D341Med (cell line): ENCODE data around the gene YIPF4.
A peak's percentile ranks its signal among the peaks of the same experiment; 100 is the strongest.
"Not testable (repeated sequence)": the region's sequence is repeated elsewhere in the genome, so short reads cannot be mapped to it uniquely, and the experiment has no call there.

Experiments
- DNase-seq: peaks from one replicate; pipeline ENCODE4 v3.0.0; 2012; ENCODE audit warnings: low spot score

Gene YIPF4

DNA sequence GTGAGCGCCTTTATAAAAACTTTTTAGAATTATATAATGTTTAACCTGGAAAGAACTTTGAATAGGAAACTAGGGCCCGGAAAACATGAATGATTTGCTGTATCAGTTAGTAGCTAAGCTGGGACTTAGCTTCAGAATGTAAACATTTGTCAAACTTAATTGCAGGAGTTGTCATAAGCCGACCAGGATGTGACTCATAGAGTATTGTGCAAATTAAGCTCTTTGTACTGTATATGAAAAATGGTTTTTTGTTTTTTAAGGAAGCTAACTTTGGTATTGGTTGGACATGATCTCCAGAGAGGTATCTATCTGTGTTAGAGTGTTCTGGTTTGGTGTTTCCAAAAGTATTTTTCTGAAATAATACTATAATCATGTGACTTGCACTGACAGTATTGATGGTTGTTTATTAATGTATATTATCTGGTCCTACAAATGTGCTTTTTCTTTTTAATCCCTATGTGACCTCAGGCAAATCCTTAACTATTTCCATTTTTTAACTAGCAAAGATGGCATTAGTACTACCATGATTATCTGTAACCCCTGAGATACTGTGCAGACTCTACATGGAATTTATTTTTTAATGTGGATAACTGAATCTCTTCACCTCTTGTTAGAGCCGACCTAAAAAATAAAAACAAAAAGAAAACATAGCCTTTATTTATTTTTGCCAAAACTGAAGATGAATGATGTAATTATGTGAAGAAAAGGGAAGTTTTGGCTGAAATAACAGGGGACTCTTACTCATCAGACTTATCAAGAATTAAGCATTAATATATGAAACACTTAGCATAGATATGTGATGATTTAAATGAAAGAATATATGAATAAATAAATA is 11.7 kb downstream of the YIPF4 start:
- no peak for DNase-seq

DNA sequence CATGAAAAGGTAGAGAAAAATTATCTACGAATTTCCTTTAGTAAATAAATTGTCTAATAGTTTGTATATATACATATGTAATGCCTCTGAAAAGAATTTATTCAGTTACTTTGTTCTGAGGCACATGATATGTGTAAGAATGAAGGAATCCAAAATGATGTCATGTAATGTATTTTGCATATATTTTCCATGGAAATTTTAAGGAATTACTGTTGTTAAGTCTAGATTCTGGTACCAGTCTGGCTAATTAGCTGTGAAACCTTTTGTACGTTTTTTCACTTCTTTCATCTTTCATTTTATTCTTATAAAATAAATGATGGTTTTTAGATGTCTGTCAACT is 12.3 kb downstream of the YIPF4 start:
- no peak for DNase-seq

DNA sequence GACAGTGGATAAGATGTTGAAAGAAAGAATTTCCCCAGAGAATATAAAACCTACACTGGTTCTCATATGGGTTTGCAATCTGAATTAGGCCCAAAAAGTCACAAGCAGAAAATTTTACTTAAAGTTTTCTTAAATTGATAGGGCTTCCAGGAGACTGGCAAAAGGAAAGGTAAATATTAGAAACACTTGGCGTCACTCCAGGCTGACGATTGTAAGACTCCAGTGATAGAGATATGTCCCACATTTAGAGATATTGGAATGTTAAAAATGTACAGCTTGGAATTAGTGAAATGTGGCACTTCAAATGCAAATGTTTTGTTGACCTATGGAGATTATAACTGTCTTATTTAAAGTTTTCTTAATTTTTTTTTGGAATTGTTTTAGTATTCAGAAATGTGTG is 14.0 kb downstream of the YIPF4 start:
- DNase-seq = no peak

DNA sequence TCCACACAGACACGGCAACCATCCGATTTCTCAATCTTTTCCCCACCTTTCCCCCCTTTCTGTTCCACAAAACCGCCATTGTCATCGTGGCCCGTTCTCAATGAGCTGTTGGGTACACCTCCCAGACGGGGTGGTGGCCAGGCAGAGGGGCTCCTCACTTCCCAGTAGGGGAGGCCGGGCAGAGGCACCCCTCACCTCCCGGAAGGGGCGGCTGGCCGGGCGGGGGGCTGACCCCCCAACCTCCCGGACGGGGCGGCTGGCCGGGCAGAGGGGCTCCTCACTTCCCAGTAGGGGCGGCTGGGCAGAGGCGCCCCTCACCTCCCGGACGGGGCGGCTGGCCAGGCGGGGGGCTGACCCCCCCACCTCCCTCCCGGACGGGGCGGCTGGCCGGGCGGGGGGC is 15.8 kb downstream of the YIPF4 start:
- DNase-seq = not testable (repeated sequence)

DNA sequence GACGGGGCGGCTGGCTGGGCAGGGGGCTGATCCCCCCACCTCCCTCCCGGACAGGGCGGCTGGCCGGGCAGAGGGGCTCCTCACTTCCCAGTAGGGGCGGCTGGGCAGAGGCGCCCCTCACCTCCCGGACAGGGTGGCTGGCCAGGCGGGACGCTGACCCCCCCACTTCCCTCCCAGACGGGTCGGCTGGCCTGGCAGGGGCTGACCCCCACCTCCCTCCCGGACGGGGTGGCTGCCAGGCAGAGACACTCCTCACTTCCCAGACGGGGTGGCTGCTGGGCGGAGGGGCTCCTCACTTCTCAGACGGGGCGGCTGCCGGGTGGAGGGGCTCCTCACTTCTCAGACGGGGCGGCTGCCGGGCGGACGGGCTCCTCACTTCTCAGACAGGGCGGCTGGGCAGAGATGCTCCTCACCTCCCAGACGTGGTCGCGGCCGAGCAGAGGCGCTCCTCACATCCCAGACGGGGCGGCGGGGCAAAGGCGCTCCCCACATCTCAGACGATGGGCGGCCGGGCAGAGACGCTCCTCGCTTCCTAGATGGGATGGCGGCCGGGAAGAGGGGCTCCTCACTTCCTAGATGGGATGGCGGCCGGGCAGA is 16.4 kb downstream of the YIPF4 start:
- DNase-seq = not testable (repeated sequence)

DNA sequence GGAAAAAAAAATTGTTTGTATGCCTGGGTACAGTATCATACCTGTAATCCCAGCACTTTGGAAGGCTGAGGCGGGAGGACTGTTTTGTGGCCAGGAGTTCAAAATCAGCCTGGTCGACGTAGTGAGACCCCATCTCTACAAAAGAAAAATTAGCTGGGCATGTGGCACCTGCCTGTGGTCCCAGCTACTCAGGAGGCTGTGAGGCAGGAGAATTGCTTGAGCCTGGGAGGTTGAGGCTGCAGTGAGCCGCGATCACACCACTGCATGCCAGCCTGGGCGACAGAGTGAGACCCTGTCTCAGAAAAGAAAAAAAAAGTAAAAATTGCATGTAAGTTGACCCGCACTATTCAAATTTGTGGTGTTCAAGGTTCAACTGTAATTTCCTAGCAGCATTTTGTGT is 32.9 kb downstream of the YIPF4 start:
- DNase-seq = no peak

DNA sequence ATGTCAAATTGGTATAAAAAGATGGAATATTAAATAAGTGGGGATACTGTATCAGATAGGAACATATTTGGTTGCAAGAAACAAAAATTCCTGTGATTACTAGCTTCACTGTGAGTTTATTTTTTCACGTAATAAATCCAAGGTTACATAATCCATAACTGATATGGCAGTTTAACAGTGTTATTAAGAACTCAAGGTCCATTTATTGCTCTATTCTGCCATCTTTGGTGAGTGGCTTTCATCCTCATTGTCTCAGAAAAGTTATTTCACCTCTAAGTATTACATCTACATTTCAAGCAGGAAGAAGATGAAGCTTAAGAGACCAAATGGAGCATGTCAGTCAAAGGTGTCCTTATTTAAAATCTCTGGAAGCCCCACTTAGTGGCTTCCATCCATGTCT is 37.2 kb downstream of the YIPF4 start:
- no peak for DNase-seq

DNA sequence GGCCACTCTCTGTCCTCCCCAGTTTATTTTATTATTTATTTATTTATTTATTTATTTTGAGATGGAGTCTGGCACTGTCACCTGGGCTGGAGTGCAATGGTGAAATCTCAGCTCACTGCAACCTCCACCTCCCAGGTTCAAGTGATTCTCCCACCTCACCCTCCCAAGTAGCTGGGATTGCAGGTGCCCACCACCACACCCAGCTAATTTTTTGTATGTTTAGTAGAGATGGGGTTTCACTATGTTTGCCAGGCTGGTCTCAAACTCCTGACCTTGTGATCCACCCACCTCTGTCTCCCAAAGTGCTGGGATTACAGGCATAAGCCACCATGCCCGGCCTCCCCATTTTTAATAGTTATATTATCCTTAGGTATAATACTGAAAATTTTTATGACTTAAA is 51.0 kb downstream of the YIPF4 start:
- DNase-seq = not testable (repeated sequence)

DNA sequence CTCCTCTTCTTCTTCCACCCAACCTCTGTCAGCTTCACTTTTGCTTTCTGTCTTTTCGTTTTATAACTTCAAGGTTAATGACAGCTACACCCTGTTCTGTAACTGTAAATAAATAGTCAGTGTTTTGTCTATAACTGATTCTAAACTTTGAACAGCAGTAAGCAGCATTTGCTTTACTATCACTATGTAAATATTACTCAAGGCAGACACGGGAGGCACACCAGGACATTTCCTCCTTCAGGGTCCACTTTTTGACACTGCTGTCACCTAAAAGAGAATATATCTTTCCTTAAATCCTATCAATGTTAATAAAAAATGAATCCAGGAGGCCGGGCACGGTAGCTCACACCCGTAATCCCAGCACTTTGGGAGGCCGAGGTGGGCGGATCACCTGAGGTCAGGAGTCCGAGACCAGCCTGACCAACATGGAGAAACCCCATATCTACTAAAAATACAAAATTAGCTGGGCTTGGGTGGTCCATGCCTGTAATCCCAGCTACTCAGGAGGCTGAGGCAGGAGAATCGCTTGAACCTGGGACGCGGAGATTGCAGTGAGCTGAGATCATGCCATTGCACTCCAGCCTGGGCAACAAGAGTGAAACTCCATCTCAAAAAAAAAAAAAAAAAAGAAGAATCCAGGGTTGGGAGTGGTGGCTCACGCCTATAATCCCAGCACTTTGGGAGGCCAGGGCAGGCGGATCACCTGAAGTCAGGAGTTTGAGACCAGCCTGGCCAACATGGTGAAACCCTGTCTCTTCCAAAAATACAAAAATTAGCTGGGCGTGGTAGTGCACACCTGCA is 51.7 kb downstream of the YIPF4 start:
- DNase-seq = not testable (repeated sequence)

DNA sequence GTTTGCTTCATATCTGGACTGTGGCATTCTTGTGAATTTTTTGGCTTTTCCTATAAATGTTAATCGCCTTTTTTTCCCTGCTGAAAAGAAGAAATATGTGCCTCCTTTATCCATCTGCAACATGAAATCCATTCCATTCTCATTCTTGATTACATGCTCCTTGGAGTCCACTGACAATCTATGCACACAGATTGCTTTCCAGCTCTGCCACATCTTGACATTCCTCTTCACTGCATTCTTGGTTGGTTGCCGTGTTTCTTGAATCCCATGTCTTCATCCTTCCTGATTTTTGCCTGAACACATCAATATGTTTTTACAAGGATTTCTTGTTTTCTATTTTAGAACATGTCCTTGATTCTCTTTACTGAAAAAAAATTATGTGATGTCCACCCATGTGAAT is 52.4 kb downstream of the YIPF4 start:
- DNase-seq = no peak

DNA sequence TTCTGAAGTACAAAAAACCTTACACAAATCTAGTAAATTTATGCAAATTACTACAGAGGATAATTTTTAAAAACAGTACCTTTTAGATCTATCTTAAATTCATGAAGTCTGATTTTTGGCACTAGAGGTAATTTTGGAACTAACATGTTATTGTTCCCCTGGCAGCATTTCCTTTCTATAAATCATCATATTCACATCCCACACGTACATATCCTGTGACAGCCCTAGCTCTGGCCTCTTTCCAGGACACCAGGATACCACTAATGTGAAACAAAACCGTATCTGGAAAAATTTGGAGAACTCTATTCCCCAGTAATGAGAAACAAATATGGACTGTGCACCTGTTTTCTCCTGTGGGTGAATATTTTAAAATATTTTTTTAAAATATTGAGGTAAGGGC is 65.1 kb downstream of the YIPF4 start:
- no peak for DNase-seq

DNA sequence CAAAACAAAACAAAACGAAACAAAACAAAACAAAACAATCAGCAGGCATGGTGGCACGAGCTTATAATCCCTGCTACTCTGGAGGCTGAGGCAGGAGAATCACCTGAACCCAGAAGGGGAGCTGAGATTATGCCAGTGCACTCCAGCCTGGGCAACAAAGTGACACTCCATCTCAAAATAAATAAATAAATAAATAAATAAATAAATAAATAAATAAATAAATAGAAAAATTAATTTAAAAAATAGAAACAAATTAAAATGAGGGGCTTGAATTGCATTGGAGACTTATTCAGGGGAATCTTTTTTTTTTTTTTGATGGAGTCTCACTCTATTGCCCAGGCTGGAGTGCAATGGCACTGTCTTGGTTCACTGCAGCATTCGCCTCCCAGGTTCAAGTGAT is 73.1 kb downstream of the YIPF4 start:
- not testable (repeated sequence) for DNase-seq

DNA sequence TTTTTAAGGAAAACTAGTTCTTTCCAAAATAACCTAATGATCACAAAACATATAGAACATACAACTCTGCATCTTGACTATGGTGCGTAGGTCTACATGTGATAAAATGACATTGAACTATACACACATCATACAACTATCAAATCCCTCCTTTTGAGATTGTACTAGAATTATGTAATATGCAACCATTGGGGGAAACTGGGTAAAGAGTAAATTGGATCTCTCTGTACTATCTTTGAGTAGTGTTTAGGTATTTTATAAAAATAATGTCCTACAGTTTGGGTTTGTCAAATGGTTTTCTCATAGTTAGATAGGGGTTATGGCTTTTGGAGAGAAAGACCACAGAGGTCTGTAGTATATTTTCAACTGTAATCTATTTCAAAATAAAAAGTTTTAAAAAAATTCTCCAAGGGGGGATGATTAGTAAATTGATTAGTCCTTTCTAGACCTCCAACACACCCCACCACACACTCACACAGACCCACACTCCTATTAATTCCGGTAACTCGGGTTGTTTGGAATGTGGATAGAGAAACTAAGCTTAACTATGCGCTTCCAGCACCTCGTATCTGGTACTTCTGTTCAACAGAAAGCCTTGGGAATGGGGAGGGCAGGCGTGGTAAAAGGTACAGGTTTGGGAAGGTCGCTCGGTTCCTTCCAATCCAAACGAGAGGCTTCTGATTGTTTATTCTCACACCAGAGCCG is 78.4 kb downstream of the YIPF4 start:
- DNase-seq = no peak

DNA sequence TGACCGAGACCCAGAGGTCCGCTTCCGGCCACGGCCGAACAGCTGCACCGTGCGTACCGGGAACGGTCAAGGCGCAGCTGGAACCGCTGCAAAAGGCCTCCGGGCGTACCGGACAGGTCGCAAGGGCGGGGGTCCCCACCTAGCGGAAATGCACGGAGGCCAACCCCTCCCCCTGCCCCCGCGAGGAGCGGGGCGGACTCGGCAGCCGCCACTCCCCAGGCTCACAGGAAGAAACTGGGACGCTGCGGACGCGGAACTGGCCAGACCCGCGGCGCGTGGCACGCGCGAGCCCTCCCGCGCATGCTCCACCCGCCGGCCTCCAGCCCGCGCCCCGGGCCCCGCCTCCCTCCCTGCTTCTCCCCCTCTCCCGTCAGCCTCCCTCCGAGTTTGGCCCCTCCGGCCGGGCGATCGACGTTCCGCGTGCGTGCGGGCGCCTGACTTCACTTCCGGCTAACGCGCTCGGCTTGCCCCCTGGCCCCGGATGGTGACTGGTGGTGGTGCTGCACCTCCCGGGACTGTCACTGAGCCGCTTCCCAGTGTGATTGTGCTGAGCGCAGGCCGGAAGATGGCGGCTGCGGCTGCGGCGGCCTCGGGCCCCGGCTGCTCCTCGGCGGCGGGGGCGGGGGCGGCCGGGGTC is 79.1 kb downstream of the YIPF4 start, which contains the start of gene BIRC6:
Gene BIRC6 (plus strand): TSS at position 343 of the 637 bp plus-strand sequence. CDS start 139 bp downstream, at position 482.
- DNase-seq = peak; percentile 96

DNA sequence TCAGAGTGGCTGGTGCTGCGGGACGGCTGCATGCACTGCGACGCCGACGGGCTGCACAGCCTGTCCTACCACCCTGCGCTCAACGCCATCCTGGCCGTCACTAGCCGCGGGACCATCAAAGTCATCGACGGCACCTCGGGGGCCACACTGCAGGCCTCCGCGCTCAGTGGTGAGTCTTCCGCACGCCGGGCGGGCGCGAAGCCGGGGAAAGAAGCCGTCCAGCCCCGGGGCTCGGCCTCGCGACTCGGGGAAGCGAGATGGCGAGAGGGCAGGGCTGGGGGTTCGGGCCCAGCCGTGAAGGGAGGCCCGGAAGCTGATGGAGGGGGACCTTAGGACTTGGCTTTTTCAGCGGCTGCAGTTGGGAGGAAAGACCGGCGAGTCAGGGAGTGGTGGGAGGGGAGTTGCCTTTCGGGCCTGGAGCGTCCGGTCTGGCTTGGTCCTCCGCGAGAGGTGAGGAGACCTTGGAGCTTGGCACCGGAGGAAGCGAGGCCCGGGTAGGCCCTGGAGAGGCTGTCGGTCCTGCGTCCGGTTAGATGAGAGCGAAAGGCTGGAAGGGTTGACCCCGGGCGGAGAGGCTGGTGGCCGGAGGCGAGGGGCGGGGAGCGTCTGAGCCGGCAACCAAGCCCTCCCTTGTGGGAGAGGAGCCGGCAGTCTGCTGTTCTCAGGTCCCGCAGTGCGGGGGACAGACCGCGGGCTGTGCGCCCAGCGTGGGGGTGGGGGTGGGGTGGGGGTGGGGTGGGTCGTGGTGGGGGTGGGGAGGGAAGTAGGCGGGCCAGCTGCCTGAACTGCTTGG is 79.8 kb downstream of the YIPF4 start:
- peak; percentile 46 for DNase-seq

DNA sequence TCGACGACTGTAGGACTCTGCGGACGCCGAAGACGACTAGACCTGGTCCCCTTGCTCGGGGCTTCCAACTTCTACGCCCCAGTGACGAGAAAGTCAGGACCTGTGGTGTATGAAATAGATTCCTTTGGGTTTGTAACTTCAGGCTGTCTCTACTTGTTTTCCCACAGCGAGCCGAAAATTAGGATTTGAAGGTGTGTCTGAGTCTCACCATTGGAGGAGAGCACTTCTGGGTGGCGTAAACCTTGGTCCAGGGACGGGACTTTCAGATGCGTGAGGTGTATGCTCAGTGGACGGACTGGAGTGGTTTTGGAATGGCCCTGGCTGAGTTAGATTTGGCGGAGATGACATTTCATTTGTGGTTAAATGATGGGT is 80.4 kb downstream of the YIPF4 start:
- no peak for DNase-seq

DNA sequence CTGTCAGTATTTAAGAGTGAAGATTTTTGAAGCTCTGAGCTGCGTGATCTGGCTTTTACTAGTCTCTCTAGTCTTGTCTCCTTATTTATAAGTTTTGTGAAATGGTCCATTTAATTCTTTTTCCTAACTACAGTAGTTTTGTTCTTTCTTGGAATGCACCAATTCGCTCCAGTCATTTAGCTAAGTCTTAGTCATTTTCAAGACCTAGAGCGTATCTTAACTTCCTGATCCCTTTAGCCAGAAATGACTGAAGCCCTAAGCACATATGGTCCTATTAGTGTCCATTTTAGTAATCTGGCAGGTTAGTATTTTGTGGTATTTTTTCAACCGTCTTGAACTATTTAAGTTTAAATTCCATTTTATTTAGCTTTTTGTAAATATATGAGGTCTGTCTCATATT is 82.7 kb downstream of the YIPF4 start:
- no peak for DNase-seq

DNA sequence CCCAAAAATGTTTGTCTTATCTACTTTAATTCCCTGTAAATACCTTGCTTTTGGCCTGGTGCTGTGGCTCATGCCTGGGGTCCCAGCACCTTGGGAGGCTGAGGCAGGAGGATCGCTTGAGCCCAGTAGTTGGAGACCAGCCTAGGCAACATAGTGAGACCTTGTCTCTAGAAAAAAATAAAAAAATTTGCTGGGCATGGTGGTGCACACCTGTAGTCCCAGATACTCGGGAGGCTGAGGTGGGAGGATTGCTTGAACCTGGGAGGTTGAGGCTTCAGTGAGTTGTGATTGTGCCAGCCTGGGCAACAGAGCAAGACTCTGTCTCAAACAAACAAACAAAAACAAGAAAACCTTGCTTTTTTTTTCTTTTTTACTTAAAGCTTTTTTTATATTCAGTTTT is 85.3 kb downstream of the YIPF4 start:
- not testable (repeated sequence) for DNase-seq

DNA sequence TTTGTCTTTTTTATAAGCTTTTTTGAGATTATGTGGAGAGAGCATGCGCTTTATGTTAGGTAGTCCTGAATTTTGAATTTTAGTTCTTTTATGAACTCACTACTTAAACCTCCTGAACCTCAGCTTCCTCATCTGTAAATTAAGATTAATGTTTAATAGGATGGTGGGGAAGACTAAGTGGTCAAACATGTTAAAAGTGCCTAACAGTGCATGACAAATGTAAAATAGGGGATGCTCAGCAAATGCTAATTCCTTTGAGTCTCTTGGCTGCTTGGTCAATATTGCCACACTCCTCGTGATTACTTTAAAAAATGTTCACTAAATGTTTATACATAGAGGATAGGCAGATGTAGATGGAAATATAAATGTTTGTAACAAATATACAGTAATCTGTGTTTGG is 85.9 kb downstream of the YIPF4 start:
- DNase-seq = no peak

DNA sequence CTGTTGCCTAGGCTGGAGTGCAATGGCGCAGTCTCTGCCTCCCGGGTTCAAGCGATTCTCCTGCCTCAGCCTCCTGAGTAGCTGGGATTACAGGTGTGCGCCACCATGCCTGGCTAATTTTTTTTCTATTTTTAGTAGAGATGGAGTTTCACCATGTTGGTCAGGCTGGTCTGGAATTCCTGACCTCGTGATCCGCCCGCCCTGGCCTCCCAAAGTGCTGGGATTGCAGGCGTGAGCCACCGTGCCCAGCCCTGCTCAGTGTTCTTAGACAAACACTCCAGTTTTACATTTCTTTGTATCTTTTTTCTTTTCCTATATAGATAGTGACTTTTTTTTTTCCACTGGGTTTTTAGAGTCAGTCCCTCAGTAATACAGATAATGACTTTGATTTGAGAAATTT is 86.6 kb downstream of the YIPF4 start:
- DNase-seq = not testable (repeated sequence)

DNA sequence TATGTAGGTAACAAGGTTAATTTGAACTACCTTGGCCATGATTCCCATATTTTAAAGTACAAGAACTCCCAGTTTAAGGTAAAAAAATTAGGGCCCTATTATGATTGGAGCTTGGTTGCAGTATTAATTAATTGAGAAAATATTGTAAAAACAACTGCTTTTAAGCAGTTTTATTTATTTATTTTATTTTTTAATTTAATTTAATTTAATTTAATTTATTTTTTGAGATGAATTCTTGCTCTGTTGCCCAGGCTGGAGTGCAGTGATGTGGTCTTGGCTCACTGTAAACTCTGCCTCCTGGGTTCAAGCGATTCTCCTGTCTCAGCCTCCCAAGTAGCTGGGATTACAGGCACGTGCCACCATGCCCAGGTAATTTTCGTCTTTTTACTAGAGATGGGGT is 88.0 kb downstream of the YIPF4 start:
- DNase-seq = not testable (repeated sequence)
